ENCODE measurements around the gene TAX1BP3. TPM values are rescaled to one million over a fixed set of nuclear protein-coding genes. Genes with fewer than 3 reads are reported as not detected.

Gene TAX1BP3, protein sequence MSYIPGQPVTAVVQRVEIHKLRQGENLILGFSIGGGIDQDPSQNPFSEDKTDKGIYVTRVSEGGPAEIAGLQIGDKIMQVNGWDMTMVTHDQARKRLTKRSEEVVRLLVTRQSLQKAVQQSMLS
- total RNA-seq (105 and 141 TPM in 2 replicates), polyA plus RNA-seq (121 and 149 TPM in 2 replicates), polyA minus RNA-seq (ENCODE audit: low replicate concordance) (69.3 and 90.7 TPM in 2 replicates)
- polyA plus RNA-seq (2012), result 172 and 265 TPM in 2 replicates

DNA sequence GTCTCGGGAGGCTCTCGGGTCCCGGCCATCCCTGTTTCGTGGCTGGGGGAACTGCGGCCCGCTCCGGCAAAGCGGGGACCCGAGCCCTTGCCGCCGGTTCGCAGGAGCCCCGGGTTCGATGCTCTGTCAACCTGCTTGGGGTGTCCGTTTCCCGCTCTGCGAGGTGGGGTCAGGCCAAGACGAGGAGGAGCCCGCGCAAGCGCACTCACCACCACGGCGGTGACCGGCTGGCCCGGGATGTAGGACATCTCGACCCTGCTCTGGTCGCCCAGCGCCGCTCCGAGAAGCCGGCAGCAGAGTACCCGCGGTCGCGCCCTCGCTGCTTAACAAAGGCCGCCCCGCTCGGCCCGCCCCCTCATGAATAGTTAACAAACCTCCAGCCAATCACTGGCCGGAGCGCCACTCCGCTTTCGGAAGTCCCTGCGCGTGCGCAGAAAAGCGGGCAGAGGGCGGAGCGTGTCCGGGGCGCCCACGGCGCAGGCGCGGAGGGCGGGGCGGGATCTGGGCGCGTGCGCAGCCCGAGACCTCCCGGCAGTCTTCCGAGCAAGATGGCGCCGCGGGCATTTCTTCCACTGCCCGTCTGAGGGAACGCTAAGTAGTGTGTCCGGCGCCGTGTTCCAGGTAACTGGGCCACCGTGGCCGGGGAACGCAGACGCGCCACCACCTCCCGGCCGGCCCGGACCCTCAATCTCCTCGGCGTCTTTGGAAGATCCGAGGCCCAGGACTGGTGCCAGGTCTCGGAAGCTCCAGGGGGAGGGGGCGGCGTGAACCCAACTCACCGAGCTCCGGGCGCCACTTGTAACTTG is at the start of gene TAX1BP3, which contains the start of gene EMC6:
TSS of gene TAX1BP3 (minus strand) at position 300 of the 806 bp plus-strand sequence. CDS start at position 248, 52 bp downstream.
TSS of gene EMC6 (plus strand) at position 534 of the 806 bp plus-strand sequence. CDS start 335 bp downstream, outside the sequence.
- peaks cover 46% of the 10 kb centered on the region for H3K79me2 ChIP-seq (ENCODE audit: control insufficient read depth, insufficient read depth, low read length)
- DNase-seq (ENCODE audit: low read depth in 2 of 2), result peak; percentile 94 to 97
- H3K4me2 ChIP-seq (ENCODE audit: extremely low read depth, insufficient read depth, low read length), result peak within 1 kb of the TSS; percentile 100
- H4K20me1 ChIP-seq (ENCODE audit: control insufficient read depth, extremely low read depth, insufficient read depth, low read length), result no peaks in the 10 kb centered on the region
- peak within 1 kb of the TSS; percentile 80 for H2AFZ ChIP-seq (ENCODE audit: low read length)
- H3K36me3 ChIP-seq (ENCODE audit: control insufficient read depth, insufficient read depth, low read length), result peaks cover 12% of the 10 kb centered on the region
- no peak for TF ChIP-seq EZH2 (IDR thresholded peaks at IDR 0.05; ENCODE audit: low read length, missing control alignments)
- no peaks in the 10 kb centered on the region for H3K27me3 ChIP-seq (ENCODE audit: control insufficient read depth, insufficient read depth, low read length)
- H3K4me1 ChIP-seq (ENCODE audit: control insufficient read depth, extremely low read depth, insufficient read depth, low read length), result peaks cover 11% of the 10 kb centered on the region
- peak within 1 kb of the TSS; percentile 58 to 98 (median 93) for H3K4me3 ChIP-seq (replicated peaks in 1 of 4; ENCODE audit: control extremely low read depth in 1 of 4, insufficient read depth in 1 of 4, low read depth in 3 of 4, low read length in 4 of 4)
- peak within 1 kb of the TSS; percentile 98 for H3K27ac ChIP-seq (ENCODE audit: insufficient read depth, low read length)
- H3K9me3 ChIP-seq (ENCODE audit: control insufficient read depth, insufficient read depth, low read depth, low read length), result no peaks in the 10 kb centered on the region
- peak within 1 kb of the TSS; percentile 97 for H3K9ac ChIP-seq (ENCODE audit: insufficient read depth, low read length)

DNA sequence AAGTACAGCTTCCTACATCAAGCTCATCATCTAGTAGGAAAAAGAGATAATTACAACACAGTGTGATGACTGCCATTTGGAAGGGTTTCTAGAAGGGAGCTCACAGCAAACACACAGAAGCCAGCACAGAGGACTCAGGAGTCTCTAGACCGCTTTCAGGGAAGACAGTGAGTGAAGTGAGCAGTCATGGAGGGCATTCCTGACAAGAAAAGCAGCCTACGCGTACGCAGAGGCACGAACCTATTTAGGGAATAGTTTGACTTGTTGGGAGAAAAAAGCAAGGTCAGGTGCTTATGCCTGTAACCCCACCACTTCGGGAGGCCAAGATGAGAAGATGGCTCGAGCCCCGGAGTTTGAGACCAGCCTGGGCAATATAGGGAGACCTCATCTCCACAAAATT is 46.9 kb upstream of the TAX1BP3 start:
- Histone ChIP-seq H4K20me1 (ENCODE audit: control insufficient read depth, extremely low read depth, insufficient read depth, low read length) (no peaks in the 10 kb centered on the region), H3K27ac (ENCODE audit: insufficient read depth, low read length) (no peak overlapping the region), H3K79me2 (ENCODE audit: control insufficient read depth, insufficient read depth, low read length) (peaks cover 1% of the 10 kb centered on the region), H3K4me3 (replicated peaks in 1 of 4; ENCODE audit: control extremely low read depth in 1 of 4, insufficient read depth in 1 of 4, low read depth in 3 of 4, low read length in 4 of 4) (no peak overlapping the region), H2AFZ (ENCODE audit: low read length) (no peak overlapping the region), H3K9me3 (ENCODE audit: control insufficient read depth, insufficient read depth, low read depth, low read length) (no peaks in the 10 kb centered on the region), H3K4me2 (ENCODE audit: extremely low read depth, insufficient read depth, low read length) (no peak overlapping the region), H3K36me3 (ENCODE audit: control insufficient read depth, insufficient read depth, low read length) (peaks cover 6% of the 10 kb centered on the region), H3K9ac (ENCODE audit: insufficient read depth, low read length) (no peak overlapping the region), H3K4me1 (ENCODE audit: control insufficient read depth, extremely low read depth, insufficient read depth, low read length) (peaks cover 8% of the 10 kb centered on the region), H3K27me3 (ENCODE audit: control insufficient read depth, insufficient read depth, low read length) (no peaks in the 10 kb centered on the region)
- no peak for DNase-seq (ENCODE audit: low read depth in 2 of 2)
- TF ChIP-seq, protein P1, sequence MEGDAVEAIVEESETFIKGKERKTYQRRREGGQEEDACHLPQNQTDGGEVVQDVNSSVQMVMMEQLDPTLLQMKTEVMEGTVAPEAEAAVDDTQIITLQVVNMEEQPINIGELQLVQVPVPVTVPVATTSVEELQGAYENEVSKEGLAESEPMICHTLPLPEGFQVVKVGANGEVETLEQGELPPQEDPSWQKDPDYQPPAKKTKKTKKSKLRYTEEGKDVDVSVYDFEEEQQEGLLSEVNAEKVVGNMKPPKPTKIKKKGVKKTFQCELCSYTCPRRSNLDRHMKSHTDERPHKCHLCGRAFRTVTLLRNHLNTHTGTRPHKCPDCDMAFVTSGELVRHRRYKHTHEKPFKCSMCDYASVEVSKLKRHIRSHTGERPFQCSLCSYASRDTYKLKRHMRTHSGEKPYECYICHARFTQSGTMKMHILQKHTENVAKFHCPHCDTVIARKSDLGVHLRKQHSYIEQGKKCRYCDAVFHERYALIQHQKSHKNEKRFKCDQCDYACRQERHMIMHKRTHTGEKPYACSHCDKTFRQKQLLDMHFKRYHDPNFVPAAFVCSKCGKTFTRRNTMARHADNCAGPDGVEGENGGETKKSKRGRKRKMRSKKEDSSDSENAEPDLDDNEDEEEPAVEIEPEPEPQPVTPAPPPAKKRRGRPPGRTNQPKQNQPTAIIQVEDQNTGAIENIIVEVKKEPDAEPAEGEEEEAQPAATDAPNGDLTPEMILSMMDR (conservative IDR thresholded peaks at IDR 0.05 in 1 of 2, IDR thresholded peaks at IDR 0.05 in 1 of 2; ENCODE audit: low read depth in 1 of 2, low read length in 2 of 2), result no peak
- no peak for TF ChIP-seq EZH2 (IDR thresholded peaks at IDR 0.05; ENCODE audit: low read length, missing control alignments)

DNA sequence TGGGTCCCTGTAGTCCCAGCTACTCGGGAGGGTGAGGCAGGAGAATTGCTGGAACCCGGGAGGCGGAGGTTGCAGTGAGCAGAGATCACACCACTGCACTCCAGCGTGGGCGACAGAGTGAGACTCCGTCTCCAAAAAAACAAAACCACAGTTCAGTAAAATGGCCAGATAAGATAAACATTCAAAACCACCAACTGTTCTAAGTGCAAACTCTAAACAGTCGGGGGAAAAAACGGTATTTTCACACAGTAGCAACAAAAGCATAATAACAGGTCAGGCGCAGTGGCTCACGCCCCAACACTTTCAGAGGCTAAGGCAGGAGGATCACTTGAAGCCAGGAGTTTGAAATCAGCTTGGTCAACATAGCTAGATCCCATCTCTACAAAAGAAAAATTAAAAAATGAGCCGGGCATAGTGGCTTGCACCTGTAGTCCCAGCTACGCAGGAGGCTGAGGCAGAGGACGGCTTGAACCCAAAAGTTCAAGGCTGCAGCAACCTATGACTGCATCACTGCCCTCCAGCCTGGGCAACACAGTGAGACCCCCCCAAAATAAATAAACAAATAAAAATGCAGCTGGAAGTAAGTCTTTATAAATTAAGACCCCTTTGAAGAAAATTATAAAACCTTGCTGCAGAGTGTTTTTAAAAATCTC is 44.6 kb upstream of the TAX1BP3 start:
- Histone ChIP-seq H3K36me3 (ENCODE audit: control insufficient read depth, insufficient read depth, low read length) (peaks cover 3% of the 10 kb centered on the region), H3K4me2 (ENCODE audit: extremely low read depth, insufficient read depth, low read length) (no peak overlapping the region), H4K20me1 (ENCODE audit: control insufficient read depth, extremely low read depth, insufficient read depth, low read length) (no peaks in the 10 kb centered on the region), H3K27ac (ENCODE audit: insufficient read depth, low read length) (no peak overlapping the region), H3K9ac (ENCODE audit: insufficient read depth, low read length) (no peak overlapping the region), H3K4me1 (ENCODE audit: control insufficient read depth, extremely low read depth, insufficient read depth, low read length) (no peaks in the 10 kb centered on the region), H3K4me3 (replicated peaks in 1 of 4; ENCODE audit: control extremely low read depth in 1 of 4, insufficient read depth in 1 of 4, low read depth in 3 of 4, low read length in 4 of 4) (no peak overlapping the region), H3K79me2 (ENCODE audit: control insufficient read depth, insufficient read depth, low read length) (no peaks in the 10 kb centered on the region), H3K9me3 (ENCODE audit: control insufficient read depth, insufficient read depth, low read depth, low read length) (no peaks in the 10 kb centered on the region), H3K27me3 (ENCODE audit: control insufficient read depth, insufficient read depth, low read length) (no peaks in the 10 kb centered on the region), H2AFZ (ENCODE audit: low read length) (no peak overlapping the region)
- peak in 1 of 2 donors; percentile 43 for DNase-seq (ENCODE audit: low read depth in 2 of 2)
- TF ChIP-seq, protein P1 (conservative IDR thresholded peaks at IDR 0.05 in 1 of 2, IDR thresholded peaks at IDR 0.05 in 1 of 2; ENCODE audit: low read depth in 1 of 2, low read length in 2 of 2), result no peak
